Endodermal cell (in vitro differentiated cells): ENCODE results near the gene CMSS1. TPM values are rescaled to one million over a fixed set of nuclear protein-coding genes. Genes with fewer than 3 reads are reported as not detected.

Experiments
- DNase-seq: peaks from one replicate; pipeline ENCODE4 v3.0.0-alpha.2; 2017
- H3K27ac ChIP-seq: 2 replicates; pipeline ENCODE4 v1.5.1; 2013; ENCODE audit warnings: mild to moderate bottlenecking, low read depth, low read length, moderate library complexity
- H3K27me3 ChIP-seq: 2 replicates; pipeline ENCODE4 v1.6.1; 2013; ENCODE audit warnings: mild to moderate bottlenecking, low read length, moderate library complexity; ENCODE audit not compliant: insufficient read depth, control insufficient read depth, poor library complexity, severe bottlenecking
- H3K36me3 ChIP-seq: 2 replicates; pipeline ENCODE4 v1.7.0; 2013; ENCODE audit warnings: mild to moderate bottlenecking, low read length, moderate library complexity; ENCODE audit not compliant: control insufficient read depth, insufficient read depth
- H3K4me1 ChIP-seq: one replicate; pipeline ENCODE4 v1.7.0; 2013; ENCODE audit warnings: low read length; ENCODE audit not compliant: control insufficient read depth, insufficient read depth
- H3K4me3 ChIP-seq: 2 replicates; pipeline ENCODE4 v1.5.1; 2013; ENCODE audit warnings: mild to moderate bottlenecking, low read length, moderate library complexity
- H3K9ac ChIP-seq: 2 replicates; pipeline ENCODE4 v1.6.1; 2013; ENCODE audit warnings: mild to moderate bottlenecking, low read length, moderate library complexity; ENCODE audit not compliant: poor library complexity, severe bottlenecking; ENCODE audit errors: extremely low read depth
- H3K9me3 ChIP-seq: 2 replicates; pipeline ENCODE4 v1.6.1; 2013; ENCODE audit warnings: mild to moderate bottlenecking, low read length, moderate library complexity; ENCODE audit not compliant: control insufficient read depth
- H3K27ac Mint-ChIP-seq: 2 replicates; pipeline ENCODE4 v1.8.0; 2020; ENCODE audit warnings: mixed read lengths
- H3K27me3 Mint-ChIP-seq: 2 replicates; pipeline ENCODE4 v1.8.0; 2021; ENCODE audit warnings: mild to moderate bottlenecking, mixed read lengths; ENCODE audit not compliant: insufficient read depth
- H3K36me3 Mint-ChIP-seq: 2 replicates; pipeline ENCODE4 v1.8.0; 2020; ENCODE audit warnings: low read depth, mixed read lengths
- H3K4me1 Mint-ChIP-seq: 2 replicates; pipeline ENCODE4 v1.8.0; 2020; ENCODE audit warnings: mixed read lengths
- H3K4me3 Mint-ChIP-seq: 2 replicates; pipeline ENCODE4 v1.8.0; 2020; ENCODE audit warnings: mild to moderate bottlenecking, moderate library complexity, mixed read lengths
- H3K9me3 Mint-ChIP-seq: 2 replicates; pipeline ENCODE4 v1.8.0; 2020; ENCODE audit warnings: mild to moderate bottlenecking, mixed read lengths
- CTCF ChIP-seq: fragments of 200-600 bp; sonication (generic); conservative IDR thresholded peaks from 2 replicates; pipeline ENCODE4 v1.5.0; 2021; ENCODE audit warnings: antibody characterized with exemption, mild to moderate bottlenecking
- WGBS, 2 experiments: methylation state at CpG; one replicate each; pipeline versions ENCODE4 v1.1.5 to v1.1.7; 2013; ENCODE audit warnings: missing lambda C conversion rate in 2 of 2, mixed read lengths in 1 of 2; ENCODE audit not compliant: insufficient coverage in 1 of 2, insufficient read length in 1 of 2; 5-methylcytosine and 5-hydroxymethylcytosine counted together
- total RNA-seq, 2 donors: library from RNA; stranded (reverse); fragmentation: NEBNext Ultra II Directional in 1 of 2; extraction: Animal tissue kit (Norgen Biotek cat#: 25700) in 1 of 2; gene quantifications; 2 replicates in 1 of 2; 3 replicates in 1 of 2; pipeline ENCODE4 v1.2.1, GENCODE V29; 2021

The CMSS1 gene
- total RNA-seq, 2 donors from 2014 or later = 48.5 to 50.8 TPM

GRCh38 chr3:100097919-100098783 is 280.5 kb downstream of the CMSS1 start:
- no peak for DNase-seq
- H3K9me3 ChIP-seq = no peaks in the 10 kb centered on the region
- Mint-ChIP-seq H3K4me1 (peaks cover 4% of the 10 kb centered on the region), H3K4me3 (no peak overlapping the region), H3K9me3 (peaks cover 2% of the 10 kb centered on the region), H3K27ac (no peak overlapping the region), H3K36me3 (peaks cover 1% of the 10 kb centered on the region), H3K27me3 (no peaks in the 10 kb centered on the region)
- H3K36me3 ChIP-seq = no peaks in the 10 kb centered on the region
- no peaks in the 10 kb centered on the region for H3K27me3 ChIP-seq
- no peak overlapping the region for H3K9ac ChIP-seq
- H3K27ac ChIP-seq = no peak overlapping the region
- H3K4me3 ChIP-seq = no peak overlapping the region
- no peaks in the 10 kb centered on the region for H3K4me1 ChIP-seq
- WGBS, 2 experiments = 93 to 98% methylated on average over 2 to 5 of the region's 6 CpGs
- TF ChIP-seq CTCF = no peak

GRCh38 chr3:100098784-100099070 is 281.1 kb downstream of the CMSS1 start:
- Mint-ChIP-seq H3K27me3 (no peaks in the 10 kb centered on the region), H3K4me3 (no peak overlapping the region), H3K9me3 (peaks cover 2% of the 10 kb centered on the region), H3K4me1 (peaks cover 10% of the 10 kb centered on the region), H3K36me3 (peaks cover 1% of the 10 kb centered on the region), H3K27ac (no peak overlapping the region)
- no peak for TF ChIP-seq CTCF
- Histone ChIP-seq H3K27me3 (no peaks in the 10 kb centered on the region), H3K4me3 (no peak overlapping the region), H3K36me3 (no peaks in the 10 kb centered on the region), H3K27ac (no peak overlapping the region), H3K9ac (no peak overlapping the region), H3K4me1 (no peaks in the 10 kb centered on the region), H3K9me3 (no peaks in the 10 kb centered on the region)
- DNase-seq = no peak

DNA sequence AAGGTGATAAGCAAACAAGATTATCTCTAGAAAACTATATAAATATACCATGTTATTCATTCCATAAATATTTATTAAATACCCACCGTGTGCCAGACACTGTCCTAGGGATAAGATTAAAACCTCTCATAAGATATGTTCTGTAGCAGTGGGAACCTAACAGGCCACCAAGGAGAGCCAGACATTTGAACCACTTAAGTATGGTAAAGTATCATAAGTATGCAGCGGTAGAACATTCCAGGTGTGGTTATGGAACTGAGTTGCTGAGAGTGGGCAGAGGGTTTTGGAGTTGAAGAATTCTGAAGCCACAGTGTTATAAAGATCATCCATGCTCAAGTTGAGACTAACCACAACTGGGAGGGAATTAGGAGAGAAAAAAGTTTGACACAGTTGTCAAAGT is 282.0 kb downstream of the CMSS1 start:
- H3K4me1 Mint-ChIP-seq = peaks cover 19% of the 10 kb centered on the region
- Histone ChIP-seq H3K27me3 (no peaks in the 10 kb centered on the region), H3K9ac (no peak overlapping the region), H3K36me3 (no peaks in the 10 kb centered on the region), H3K4me3 (no peak overlapping the region), H3K27ac (no peak overlapping the region), H3K4me1 (no peaks in the 10 kb centered on the region), H3K9me3 (no peaks in the 10 kb centered on the region)
- H3K27me3 Mint-ChIP-seq = no peaks in the 10 kb centered on the region
- no peak overlapping the region for H3K4me3 Mint-ChIP-seq
- H3K36me3 Mint-ChIP-seq = peaks cover 1% of the 10 kb centered on the region
- no peak for DNase-seq
- H3K9me3 Mint-ChIP-seq = peaks cover 2% of the 10 kb centered on the region
- no peak for TF ChIP-seq CTCF
- no peak overlapping the region for H3K27ac Mint-ChIP-seq
- WGBS, 2 experiments = 98 to 100% methylated on average over 1 to 2 of the region's 2 CpGs
